Measurements from ENCODE around the gene IGSF9B. TPM values are rescaled to one million over a fixed set of nuclear protein-coding genes. Genes with fewer than 3 reads are reported as not detected.

IGSF9B gene
- total RNA-seq, 1 donor from 2014 or later, result 8.4 TPM

- TF ChIP-seq CTCF (IDR thresholded peaks at IDR 0.05), result no peak
- Mint-ChIP-seq H3K27ac (ENCODE audit: unreplicated experiment) (no peak overlapping the region), H3K9me3 (ENCODE audit: low read depth) (no peaks in the 10 kb centered on the region), H3K4me1 (ENCODE audit: low read depth) (no peaks in the 10 kb centered on the region), H3K4me3 (ENCODE audit: unreplicated experiment) (no peak overlapping the region), H3K36me3 (ENCODE audit: low read depth) (no peaks in the 10 kb centered on the region), H3K27me3 (ENCODE audit: low read depth) (peaks cover 37% of the 10 kb centered on the region)
- no peak for DNase-seq (ENCODE audit: low spot score)
Measured at GRCh38 chr11:133990501-133990900, 33.7 kb upstream of the IGSF9B start.

- Mint-ChIP-seq H3K36me3 (ENCODE audit: low read depth) (no peaks in the 10 kb centered on the region), H3K4me1 (ENCODE audit: low read depth) (no peaks in the 10 kb centered on the region), H3K9me3 (ENCODE audit: low read depth) (no peaks in the 10 kb centered on the region), H3K27ac (ENCODE audit: unreplicated experiment) (no peak overlapping the region), H3K4me3 (ENCODE audit: unreplicated experiment) (no peak overlapping the region), H3K27me3 (ENCODE audit: low read depth) (peaks cover 28% of the 10 kb centered on the region)
- TF ChIP-seq CTCF (IDR thresholded peaks at IDR 0.05), result no peak
- no peak for DNase-seq (ENCODE audit: low spot score)
Measured at GRCh38 chr11:133988686-133989410, 32.1 kb upstream of the IGSF9B start.

- Mint-ChIP-seq H3K36me3 (ENCODE audit: low read depth) (no peaks in the 10 kb centered on the region), H3K9me3 (ENCODE audit: low read depth) (no peaks in the 10 kb centered on the region), H3K4me1 (ENCODE audit: low read depth) (no peaks in the 10 kb centered on the region), H3K4me3 (ENCODE audit: unreplicated experiment) (no peak overlapping the region), H3K27ac (ENCODE audit: unreplicated experiment) (no peak overlapping the region), H3K27me3 (ENCODE audit: low read depth) (peaks cover 37% of the 10 kb centered on the region)
- DNase-seq (ENCODE audit: low spot score), result no peak
- no peak for TF ChIP-seq CTCF (IDR thresholded peaks at IDR 0.05)
Measured at GRCh38 chr11:133987171-133987570, 30.4 kb upstream of the IGSF9B start.

- Mint-ChIP-seq H3K4me3 (ENCODE audit: unreplicated experiment) (no peak overlapping the region), H3K9me3 (ENCODE audit: low read depth) (no peaks in the 10 kb centered on the region), H3K36me3 (ENCODE audit: low read depth) (no peaks in the 10 kb centered on the region), H3K27ac (ENCODE audit: unreplicated experiment) (no peak overlapping the region), H3K4me1 (ENCODE audit: low read depth) (no peaks in the 10 kb centered on the region), H3K27me3 (ENCODE audit: low read depth) (peaks cover 35% of the 10 kb centered on the region)
- TF ChIP-seq CTCF (IDR thresholded peaks at IDR 0.05), result no peak
- no peak for DNase-seq (ENCODE audit: low spot score)
Measured at GRCh38 chr11:133985981-133986944, 29.5 kb upstream of the IGSF9B start.

- TF ChIP-seq CTCF (IDR thresholded peaks at IDR 0.05), result no peak
- H3K27me3 Mint-ChIP-seq (ENCODE audit: low read depth), result peaks cover 35% of the 10 kb centered on the region
Measured at GRCh38 chr11:133984828-133985227, 28.1 kb upstream of the IGSF9B start.

More at GRCh38 chr11:133984828-133985227, 28.1 kb upstream of the IGSF9B start:
- no peak for DNase-seq (ENCODE audit: low spot score)
- H3K4me3 Mint-ChIP-seq (ENCODE audit: unreplicated experiment), result no peak overlapping the region
- H3K9me3 Mint-ChIP-seq (ENCODE audit: low read depth), result no peaks in the 10 kb centered on the region
- no peak overlapping the region for H3K27ac Mint-ChIP-seq (ENCODE audit: unreplicated experiment)
- no peaks in the 10 kb centered on the region for H3K4me1 Mint-ChIP-seq (ENCODE audit: low read depth)
- H3K36me3 Mint-ChIP-seq (ENCODE audit: low read depth), result no peaks in the 10 kb centered on the region

Data from chondrocyte (in vitro differentiated cells).